GM10248 (cell line): ENCODE results near the gene RNF207.

Experiments
- CTCF ChIA-PET: fragments of 300-600 bp; sonication (Branson Sonifier 250); formaldehyde crosslinking; extraction: SDS; loops from one replicate; lab custom pipeline; 2021; ENCODE audit warnings: antibody characterized with exemption; lab: Yijun Ruan, JAX
- POLR2A ChIA-PET: fragments of 350-650 bp; sonication (Branson Sonifier 250); formaldehyde crosslinking; extraction: SDS; loops from one replicate; lab custom pipeline; 2020; ENCODE audit warnings: antibody characterized with exemption; lab: Yijun Ruan, JAX
- DNase-seq: peaks from one replicate; pipeline ENCODE4 v3.0.0; 2012; ENCODE audit errors: extremely low spot score
- CTCF ChIP-seq: IDR thresholded peaks from 2 replicates; pipeline ENCODE4 v1.5.1; 2012; ENCODE audit warnings: mild to moderate bottlenecking, low read depth; ENCODE audit errors: extremely low read depth, missing control alignments, control extremely low read depth

Gene RNF207

DNA sequence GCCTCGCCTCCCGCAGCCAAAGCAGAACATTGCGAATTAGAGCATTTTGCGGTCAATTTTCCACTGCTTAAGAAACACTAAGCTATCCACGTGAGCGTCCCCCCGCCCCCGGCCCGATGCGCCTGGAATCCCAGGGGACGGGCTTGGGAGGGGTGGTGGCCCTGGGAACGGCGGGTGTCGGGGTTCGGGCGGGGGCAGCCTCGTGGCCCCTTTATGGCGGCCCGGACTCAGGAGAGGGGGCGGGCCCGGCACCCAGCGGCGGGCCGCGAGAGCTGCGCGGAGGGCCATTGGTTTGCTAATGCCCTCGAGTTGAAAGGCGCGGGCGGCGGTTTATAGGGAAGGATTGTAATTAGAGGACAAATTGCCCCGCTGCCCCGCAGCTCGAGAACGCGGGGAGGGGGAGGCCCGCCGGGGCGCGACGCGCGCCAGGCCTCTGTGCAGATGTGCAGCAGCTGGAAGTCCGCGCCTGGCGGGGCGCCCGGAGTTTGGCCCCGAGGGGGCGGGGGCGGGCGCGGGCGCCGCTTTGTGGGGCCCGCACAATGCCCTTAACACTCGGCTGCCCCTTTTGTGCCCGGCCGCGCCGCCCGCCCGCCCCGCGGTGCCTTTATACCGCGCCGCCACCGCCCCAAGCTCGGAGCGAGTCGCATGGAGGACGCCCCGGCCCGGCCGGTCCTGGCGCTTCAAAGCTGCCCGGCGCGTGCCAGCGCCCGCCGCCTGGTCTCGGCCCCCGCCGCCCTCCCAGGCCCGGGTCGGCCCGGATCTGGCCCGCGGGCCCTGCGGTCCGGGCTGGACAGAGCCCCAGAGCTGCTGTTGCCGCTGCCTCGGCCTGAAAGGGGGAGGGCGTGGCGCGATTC is 36.2 kb downstream of the RNF207 start:
- DNase-seq: no peak
- POLR2A ChIA-PET: no interaction called here
- TF ChIP-seq CTCF: no peak
- CTCF ChIA-PET: interaction anchor here (0.9 to 1.6 kb wide), 8 partner anchors 12 to 196 kb away, joined by 3 to 6 read pairs (median 5); partner anchors contain the start of gene RNF207

DNA sequence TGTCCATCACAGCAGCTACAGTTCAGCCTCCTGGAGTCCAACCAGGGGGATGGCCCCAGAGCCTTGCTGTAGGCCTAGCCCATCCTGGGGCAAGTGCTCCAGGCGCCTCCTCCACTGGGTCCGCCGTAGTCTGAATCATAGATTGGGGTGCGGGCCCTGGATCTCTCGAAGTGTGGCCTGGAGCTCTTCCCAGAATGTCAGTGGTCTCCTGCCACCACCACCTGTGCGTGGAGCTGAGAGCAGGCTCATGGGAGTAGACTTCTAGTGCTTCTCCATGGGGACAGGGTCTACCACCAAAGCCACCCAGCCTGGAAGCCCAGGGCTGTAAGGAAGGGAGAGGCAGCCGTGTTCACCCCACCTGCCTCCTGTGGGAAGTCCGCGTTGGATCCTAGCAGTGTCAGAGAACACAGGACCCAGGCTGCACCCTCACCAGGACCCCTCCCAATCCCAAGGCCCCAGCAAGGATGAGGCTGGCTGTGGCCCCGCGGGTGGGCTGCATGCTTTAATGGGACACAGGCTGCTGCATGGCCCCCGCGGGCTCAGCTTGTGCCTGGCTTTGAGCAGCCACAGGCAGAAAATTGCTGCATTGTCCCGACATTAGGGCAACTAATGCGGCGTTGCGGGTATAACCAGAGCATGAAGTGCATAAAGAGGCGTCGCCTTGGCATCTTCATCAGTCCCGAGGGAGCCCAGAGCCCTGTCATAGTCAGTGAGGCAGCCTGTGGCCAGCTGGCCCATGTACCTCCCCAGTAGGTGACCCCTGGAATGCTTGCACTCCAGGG is 37.3 kb downstream of the RNF207 start:
- DNase-seq: no peak

DNA sequence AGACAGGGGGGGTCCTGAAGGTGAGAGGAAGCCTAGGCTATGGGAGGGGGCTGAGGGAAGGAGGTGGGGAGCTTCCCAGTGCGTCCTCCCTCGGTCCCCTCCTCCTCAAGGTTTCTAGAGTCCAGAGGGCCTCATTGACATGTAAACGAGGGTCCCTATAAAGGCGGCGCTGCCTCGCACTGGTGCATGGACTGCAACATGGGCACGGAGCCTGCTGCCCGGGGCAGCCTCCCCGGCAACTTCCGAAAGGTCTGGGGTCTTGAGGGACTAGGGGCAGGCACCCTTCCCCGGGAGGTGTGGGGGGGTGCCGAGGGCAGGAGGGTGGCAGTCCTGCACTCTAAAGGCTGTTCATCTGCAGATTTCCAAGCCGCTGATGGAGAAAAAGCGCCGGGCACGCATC is 38.1 kb downstream of the RNF207 start, which contains the start of gene HES3:
HES3 (plus strand) TSS at position 187 of the 400 bp plus-strand sequence; CDS start at position 374, 187 bp downstream.
- DNase-seq: no peak
- POLR2A ChIA-PET: interaction anchor here (0.7 kb wide), 1 partner anchor 574 kb away, joined by 3 read pairs; no protein-coding TSS in a partner anchor
- CTCF ChIA-PET: interaction anchor here (0.9 to 9.6 kb wide), 7 partner anchors 37 to 162 kb away, joined by 3 to 272 read pairs (median 6); partner anchors contain the start of gene RNF207
- no peak for TF ChIP-seq CTCF

More for the DNA sequence above, 37.3 kb downstream of the RNF207 start:
- TF ChIP-seq CTCF: no peak
- CTCF ChIA-PET: interaction anchor here (1.0 to 4.9 kb wide), 7 partner anchors 13 to 195 kb away, joined by 3 to 30 read pairs (median 5); no protein-coding TSS in a partner anchor
- POLR2A ChIA-PET: no interaction called here

DNA sequence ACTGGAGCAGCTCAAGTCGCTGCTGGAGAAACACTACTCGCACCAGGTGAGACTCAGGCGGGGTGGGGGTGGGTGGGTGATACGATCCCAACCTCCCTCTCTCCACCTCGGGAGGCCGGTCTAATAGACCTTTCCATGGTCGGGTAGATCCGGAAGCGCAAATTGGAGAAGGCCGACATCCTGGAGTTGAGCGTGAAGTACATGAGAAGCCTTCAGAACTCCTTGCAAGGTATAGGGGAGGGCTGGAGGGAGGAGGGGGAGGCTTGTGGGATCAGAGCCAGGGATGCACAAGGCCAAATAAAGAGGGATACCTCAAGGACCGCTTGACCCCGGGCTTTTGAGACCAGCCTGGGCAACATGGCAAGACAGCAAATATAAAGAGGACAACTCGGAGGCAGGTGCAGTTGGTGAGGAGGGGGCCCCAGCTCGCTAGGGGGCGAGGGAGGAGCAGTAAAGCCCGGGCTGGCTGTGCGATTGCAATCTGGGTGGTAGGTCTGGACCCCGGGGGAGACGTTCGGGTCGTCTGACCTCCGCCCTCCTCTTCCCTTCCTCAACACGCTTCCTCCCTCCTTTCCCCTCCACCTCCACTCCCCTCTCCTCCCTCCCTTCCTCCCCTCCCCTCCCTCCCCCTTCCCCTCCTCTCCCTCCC is 38.6 kb downstream of the RNF207 start:
- POLR2A ChIA-PET: interaction anchor here (0.7 kb wide), 1 partner anchor 573 kb away, joined by 3 read pairs; no protein-coding TSS in a partner anchor
- TF ChIP-seq CTCF: no peak
- no peak for DNase-seq
- CTCF ChIA-PET: interaction anchor here (0.5 to 9.6 kb wide), 18 partner anchors 9 to 201 kb away, joined by 3 to 272 read pairs (median 6); partner anchors contain the start of genes GPR153, ICMT and RNF207

DNA sequence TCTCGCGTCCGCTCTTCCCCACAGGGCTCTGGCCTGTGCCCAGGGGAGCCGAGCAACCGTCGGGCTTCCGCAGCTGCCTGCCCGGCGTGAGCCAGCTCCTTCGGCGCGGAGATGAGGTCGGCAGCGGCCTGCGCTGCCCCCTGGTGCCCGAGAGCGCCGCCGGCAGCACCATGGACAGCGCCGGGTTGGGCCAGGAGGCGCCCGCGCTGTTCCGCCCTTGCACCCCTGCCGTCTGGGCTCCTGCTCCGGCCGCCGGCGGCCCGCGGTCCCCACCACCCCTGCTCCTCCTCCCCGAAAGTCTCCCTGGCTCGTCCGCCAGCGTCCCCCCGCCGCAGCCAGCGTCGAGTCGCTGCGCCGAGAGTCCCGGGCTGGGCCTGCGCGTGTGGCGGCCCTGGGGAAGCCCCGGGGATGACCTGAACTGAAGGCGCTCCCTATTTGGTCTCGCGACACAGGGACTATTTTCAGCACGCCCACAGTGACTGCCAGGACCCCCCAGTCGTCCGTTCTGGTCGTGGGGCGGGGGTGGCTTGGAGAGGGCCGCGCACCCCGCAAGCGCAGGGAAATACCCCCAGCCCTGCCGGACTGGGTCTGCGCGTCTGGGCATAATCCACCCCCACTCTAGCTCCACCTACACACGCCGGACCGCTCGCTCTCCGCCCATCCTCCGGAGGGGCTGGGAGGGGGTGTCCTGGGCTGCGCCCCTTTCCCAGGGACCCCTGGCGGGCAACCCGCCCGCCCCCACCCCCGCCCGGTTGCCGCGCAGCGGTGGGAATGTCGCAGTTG is 39.4 kb downstream of the RNF207 start:
- TF ChIP-seq CTCF: peak; percentile 83
- POLR2A ChIA-PET: interaction anchor here (0.6 kb wide), 1 partner anchor 134 kb away, joined by 6 read pairs; no protein-coding TSS in a partner anchor
- CTCF ChIA-PET: interaction anchor here (0.5 to 9.6 kb wide), 32 partner anchors 7 to 202 kb away, joined by 3 to 272 read pairs (median 6); partner anchors contain the start of genes GPR153, ICMT and RNF207
- peak; percentile 90 for DNase-seq
